DOHH2 (cell line): Measurements from ENCODE around the gene CAMSAP1.

ENCODE experiments used
- EZH2phosphoT487 ChIP-seq: fragments of 200-600 bp; sonication (generic); IDR thresholded peaks from 2 replicates; pipeline ENCODE4 v1.6.1; 2017; ENCODE audit warnings: borderline replicate concordance, mild to moderate bottlenecking, antibody characterized with exemption, low read length, moderate library complexity, mixed read lengths
- TF ChIP-seq, protein P1 (sequence below): fragments of 200-600 bp; sonication (generic); IDR thresholded peaks from one replicate; pipeline ENCODE4 v1.5.1; 2014; ENCODE audit warnings: antibody characterized with exemption, mild to moderate bottlenecking, low read depth, low read length; ENCODE audit not compliant: poor library complexity, severe bottlenecking

DNA sequence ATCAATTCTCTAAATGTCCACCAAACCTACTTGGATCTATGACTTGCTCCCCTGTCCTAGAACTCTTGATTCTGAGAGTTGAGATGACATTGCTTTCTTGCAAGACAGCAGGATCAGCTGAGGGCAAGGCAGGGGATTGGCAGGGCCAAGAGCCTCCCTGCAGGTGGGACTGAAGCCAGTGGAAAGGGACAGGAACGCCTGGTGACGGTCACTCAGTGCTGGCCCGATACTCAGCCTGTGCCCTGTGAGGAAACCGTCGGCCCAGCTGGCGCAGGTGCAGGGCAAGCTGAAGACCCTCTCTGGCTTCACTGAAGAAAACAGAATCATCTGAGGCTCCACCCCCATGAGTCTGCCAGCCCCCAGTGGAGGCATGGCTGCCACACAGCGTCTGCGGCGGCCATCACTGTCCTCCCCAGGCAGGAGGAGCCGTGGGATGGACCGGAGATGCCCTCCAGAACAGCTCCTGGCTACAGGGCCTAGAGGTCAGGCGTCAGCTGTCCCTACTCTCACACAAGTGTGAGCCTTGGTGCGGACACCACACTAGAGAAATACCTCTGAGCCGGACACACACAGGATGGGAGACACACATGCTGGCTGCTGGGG lies 39.1 kb upstream of the CAMSAP1 start:
- TF ChIP-seq, protein P1, sequence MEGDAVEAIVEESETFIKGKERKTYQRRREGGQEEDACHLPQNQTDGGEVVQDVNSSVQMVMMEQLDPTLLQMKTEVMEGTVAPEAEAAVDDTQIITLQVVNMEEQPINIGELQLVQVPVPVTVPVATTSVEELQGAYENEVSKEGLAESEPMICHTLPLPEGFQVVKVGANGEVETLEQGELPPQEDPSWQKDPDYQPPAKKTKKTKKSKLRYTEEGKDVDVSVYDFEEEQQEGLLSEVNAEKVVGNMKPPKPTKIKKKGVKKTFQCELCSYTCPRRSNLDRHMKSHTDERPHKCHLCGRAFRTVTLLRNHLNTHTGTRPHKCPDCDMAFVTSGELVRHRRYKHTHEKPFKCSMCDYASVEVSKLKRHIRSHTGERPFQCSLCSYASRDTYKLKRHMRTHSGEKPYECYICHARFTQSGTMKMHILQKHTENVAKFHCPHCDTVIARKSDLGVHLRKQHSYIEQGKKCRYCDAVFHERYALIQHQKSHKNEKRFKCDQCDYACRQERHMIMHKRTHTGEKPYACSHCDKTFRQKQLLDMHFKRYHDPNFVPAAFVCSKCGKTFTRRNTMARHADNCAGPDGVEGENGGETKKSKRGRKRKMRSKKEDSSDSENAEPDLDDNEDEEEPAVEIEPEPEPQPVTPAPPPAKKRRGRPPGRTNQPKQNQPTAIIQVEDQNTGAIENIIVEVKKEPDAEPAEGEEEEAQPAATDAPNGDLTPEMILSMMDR: no peak
- TF ChIP-seq EZH2phosphoT487: no peak
